K562 (cell line): Measurements from ENCODE around the gene SLMAP. TPM values are rescaled to one million over a fixed set of nuclear protein-coding genes. Genes with fewer than 3 reads are reported as not detected.

Experiments
- ATAC-seq: fragments of 200-7000 bp; cut with Tn5 transposase; 3 replicates; pipeline ENCODE4 v1.9.1; 2020; ENCODE audit warnings: moderate library complexity
- BruUV-seq: library from RNA; stranded (reverse); fragments of 400-500 nt; replicated peaks from 2 replicates; lab custom pipeline; 2021; lab: Mats Ljungman, UMichigan
- CTCF ChIA-PET: fragments of 300-600 bp; formaldehyde crosslinking; extraction: SDS; loops from one replicate; lab custom pipeline; 2021; ENCODE audit warnings: low intra/inter-chr PET ratio; lab: Yijun Ruan, JAX
- POLR2A ChIA-PET: fragments of 300-600, 350-650 bp; sonication (Branson Sonifier 250); formaldehyde crosslinking; extraction: SDS; loops from one replicate; lab custom pipeline; 2021; ENCODE audit warnings: antibody characterized with exemption, inconsistent platforms; lab: Yijun Ruan, JAX
- DNase-seq, 4 experiments: peaks; one replicate each; pipeline versions ENCODE4 v3.0.0 to v3.0.0-alpha.2; 2011 to 2018; ENCODE audit warnings: low spot score in 3 of 4, mixed read lengths in 3 of 4; ENCODE audit errors: extremely low read depth in 1 of 4
- FAIRE-seq: peaks from 2 replicates; lab custom pipeline; 2011; peaks lifted over from hg19 to GRCh38; lab: Jason Lieb, UNC
- H2AFZ ChIP-seq: 2 replicates; pipeline ENCODE4 v1.6.0; 2011; ENCODE audit warnings: low read depth, low read length, control low read depth, inconsistent platforms
- H3K27ac ChIP-seq: fragments of 200-600 bp; 3 replicates; pipeline ENCODE4 v1.8.0; 2011; ENCODE audit warnings: low read depth, mild to moderate bottlenecking, control low read depth, inconsistent platforms, low read length, moderate library complexity, mixed read lengths; ENCODE audit errors: extremely low read depth
- H3K27me3 ChIP-seq, 2 experiments: fragments of 300-600 bp in 1 of 2; 2 replicates in 1 of 2; 3 replicates in 1 of 2; pipeline versions ENCODE4 v1.6.0 to v1.8.0; 2011; ENCODE audit warnings: inconsistent platforms in 2 of 2, low read length in 2 of 2, mild to moderate bottlenecking in 1 of 2, mixed read lengths in 1 of 2, moderate library complexity in 1 of 2; ENCODE audit not compliant: control insufficient read depth in 2 of 2, insufficient read depth in 2 of 2
- H3K36me3 ChIP-seq: fragments of 300-600 bp; 3 replicates; pipeline ENCODE4 v1.8.0; 2011; ENCODE audit warnings: mild to moderate bottlenecking, low read length, inconsistent platforms; ENCODE audit not compliant: control insufficient read depth, insufficient read depth
- H3K4me1 ChIP-seq, 2 experiments: fragments of 200-600 bp in 1 of 2; replicated peaks in 1 of 2; 2 replicates in 1 of 2; 3 replicates in 1 of 2; pipeline versions ENCODE4 v1.5.1 to v1.8.0; 2011; ENCODE audit warnings: inconsistent platforms in 2 of 2, low read length in 2 of 2, mild to moderate bottlenecking in 1 of 2, mixed read lengths in 1 of 2, moderate library complexity in 1 of 2; ENCODE audit not compliant: control insufficient read depth in 2 of 2, insufficient read depth in 2 of 2
- H3K4me2 ChIP-seq: 2 replicates; pipeline ENCODE4 v1.6.1; 2011; ENCODE audit warnings: low read length, control low read depth, inconsistent platforms, mixed read lengths; ENCODE audit not compliant: insufficient read depth
- H3K4me3 ChIP-seq: fragments of 200-600 bp; sonication (generic), shearing (Covaris generic); 2 replicates; pipeline ENCODE4 v1.5.1; 2016; ENCODE audit warnings: control low read depth, inconsistent platforms
- H3K79me2 ChIP-seq: fragments of 200-600 bp; 3 replicates; pipeline ENCODE4 v1.8.0; 2011; ENCODE audit warnings: low read length, inconsistent platforms; ENCODE audit not compliant: control insufficient read depth, insufficient read depth
- H3K9ac ChIP-seq, 2 experiments: 2 replicates each; pipeline versions ENCODE4 v1.6.0 to v1.6.1; 2011; ENCODE audit warnings: low read depth in 2 of 2, low read length in 2 of 2, control low read depth in 1 of 2, inconsistent platforms in 1 of 2, mild to moderate bottlenecking in 1 of 2, mixed read lengths in 1 of 2; ENCODE audit not compliant: insufficient read depth in 1 of 2
- H3K9me1 ChIP-seq: one replicate; pipeline ENCODE4 v1.6.0; 2011; ENCODE audit warnings: inconsistent platforms, mild to moderate bottlenecking, low read length, moderate library complexity; ENCODE audit not compliant: control insufficient read depth, insufficient read depth
- H3K9me3 ChIP-seq: replicated peaks from 2 replicates; pipeline ENCODE4 v1.5.1; 2011; ENCODE audit warnings: low read depth, low read length, inconsistent platforms; ENCODE audit not compliant: control insufficient read depth, insufficient read depth
- H4K20me1 ChIP-seq: replicated peaks from 2 replicates; pipeline ENCODE4 v1.6.1; 2011; ENCODE audit warnings: low read length, inconsistent platforms, mixed read lengths; ENCODE audit not compliant: control insufficient read depth, insufficient read depth
- CSDE1 ChIP-seq, 2 experiments: fragments of 450-650 bp; IDR thresholded peaks; 2 replicates each; pipeline ENCODE4 v1.6.1; 2016; ENCODE audit warnings: mild to moderate bottlenecking in 1 of 2
- CTCFL ChIP-seq: IDR thresholded peaks from 2 replicates; pipeline ENCODE4 v1.6.1; 2011; ENCODE audit warnings: borderline replicate concordance, low read depth, mild to moderate bottlenecking, moderate library complexity, low read length; ENCODE audit not compliant: insufficient read depth, poor library complexity, severe bottlenecking
- ETV5 ChIP-seq: sonication (generic); formaldehyde crosslinking; IDR thresholded peaks from 2 replicates; pipeline ENCODE4 v1.4.0; 2020; ENCODE audit warnings: low read depth, mild to moderate bottlenecking, missing genetic modification reagents
- FOXM1 ChIP-seq, 2 experiments: fragments of 450-650 bp in 1 of 2; sonication (generic) in 1 of 2; formaldehyde crosslinking in 1 of 2; IDR thresholded peaks; 2 replicates each; pipeline versions ENCODE4 v1.6.1 to v1.9.0; 2017 to 2022; ENCODE audit warnings: low read depth in 2 of 2, mild to moderate bottlenecking in 2 of 2, missing genetic modification reagents in 1 of 2, moderate library complexity in 1 of 2
- KDM1A ChIP-seq, 2 experiments: fragments of 450-650 bp; IDR thresholded peaks; 2 replicates each; pipeline ENCODE4 v1.6.1; 2016; ENCODE audit warnings: mild to moderate bottlenecking in 2 of 2
- RAD21 ChIP-seq, 2 experiments: fragments of 250-450 bp in 1 of 2; fragments of 450-650 bp in 1 of 2; sonication (Bioruptor Pico) in 1 of 2; formaldehyde crosslinking in 1 of 2; IDR thresholded peaks in 1 of 2; conservative IDR thresholded peaks in 1 of 2; 2 replicates each; pipeline versions ENCODE4 v1.4.0 to v1.8.0; 2020 to 2022; ENCODE audit warnings: mild to moderate bottlenecking in 2 of 2, moderate library complexity in 1 of 2
- SAFB ChIP-seq: fragments of 200-400 bp; formaldehyde crosslinking; IDR thresholded peaks from 2 replicates; pipeline ENCODE4 v1.6.1; 2017; ENCODE audit warnings: low read depth, low read length, borderline replicate concordance
- THRB ChIP-seq: fragments of 450-650 bp; formaldehyde crosslinking; conservative IDR thresholded peaks from 2 replicates; pipeline ENCODE4 v1.4.0; 2022; ENCODE audit warnings: mild to moderate bottlenecking, missing genetic modification characterization
- ZBTB26 ChIP-seq: fragments of 450-650 bp; formaldehyde crosslinking; IDR thresholded peaks from 2 replicates; pipeline ENCODE4 v1.4.0; 2022; ENCODE audit warnings: missing genetic modification characterization
- ZFP36 ChIP-seq: fragments of 150-350 bp; IDR thresholded peaks from 2 replicates; pipeline ENCODE4 v1.6.1; 2018; ENCODE audit warnings: low read length, low read depth; ENCODE audit not compliant: partially characterized antibody
- ZNF253 ChIP-seq: fragments of 250-450 bp; sonication (Bioruptor Pico); conservative IDR thresholded peaks from 2 replicates; pipeline ENCODE4 v1.6.1; 2021; ENCODE audit warnings: mild to moderate bottlenecking
- ZNF280B ChIP-seq: fragments of 250-450 bp; sonication (Bioruptor Pico); IDR thresholded peaks from 2 replicates; pipeline ENCODE4 v1.5.1; 2021; ENCODE audit warnings: mild to moderate bottlenecking
- WGBS: fragments of 100-300 bp; shearing (Covaris generic); methylation state at CpG from one replicate; pipeline ENCODE4 v1.1.6; 2016; ENCODE audit warnings: low coverage, mixed read lengths; ENCODE audit not compliant: insufficient coverage; ENCODE audit errors: missing lambda C conversion rate; 5-methylcytosine and 5-hydroxymethylcytosine counted together
- in situ Hi-C: fragments of 300-500 bp; cut with MboI; formaldehyde crosslinking; loops from 4 replicates; pipeline ENCODE4 v1.15.0; 2018; ENCODE audit warnings: inconsistent platforms, mixed read lengths
- intact Hi-C: fragments of 100-400 bp; cut with micrococcal nuclease; formaldehyde crosslinking; loops from 2 replicates; pipeline ENCODE4 v1.14.2; 2022
- polyA plus RNA-seq, 8 experiments: library from polyadenylated mRNA; depleted of rRNA in 4 of 8; stranded (reverse) in 5 of 8; unstranded in 3 of 8; fragments of >200 nt; fragmentation: Nextera tagmentation in 2 of 8; fragmentation: Illumina TruSeq in 1 of 8; extraction: Ambion mirVana in 2 of 8; extraction: Trizol in 1 of 8; gene quantifications; 2 replicates each; pipeline versions ENCODE4 v1.2.1 to v1.2.3, GENCODE V29; 2011 to 2014; ENCODE audit warnings: inconsistent platforms in 1 of 8, missing spikeins in 1 of 8
- total RNA-seq, 7 experiments: library from RNA; depleted of rRNA in 6 of 7; stranded (reverse); fragments of >200 nt in 6 of 7; fragmentation: Illumina TruSeq in 2 of 7; extraction: Trizol in 2 of 7; gene quantifications; 2 replicates each; pipeline versions ENCODE4 v1.2.1 to v1.2.3, GENCODE V29; 2011 to 2021; ENCODE audit warnings: low replicate concordance in 1 of 7

The SLMAP gene
- total and polyA plus RNA-seq, 9 of the 15 experiments (the other 6 are each of a cell fraction or from before 2014, with no cell fraction given): 12.1 to 50.7 (median 28.3) TPM

- TF ChIP-seq CTCFL (no peak), FOXM1 (IDR thresholded peaks at IDR 0.05; ENCODE audit: low read depth) (no peak), FOXM1 (CRISPR knock-in tag; IDR thresholded peaks at IDR 0.05; ENCODE audit: low read depth) (no peak), ZFP36 (no peak), ETV5 (CRISPR knock-in tag) (no peak)
- TF ChIP-seq, all 486 proteins: peak for 0
These were observed 11.0 kb upstream of the SLMAP start (continued) for GRCh38 chr3:57745101-57745500.

- no peak overlapping the region for H2AFZ ChIP-seq
- FAIRE-seq: no peak
- 32% methylated on average over 10 of the region's 17 CpGs for WGBS
- no peaks in the 10 kb centered on the region for H3K79me2 ChIP-seq
- ChIA-PET POLR2A (interaction anchor here (0.6 kb wide), 1 partner anchor 710 kb away, joined by 3 read pairs; no protein-coding TSS in a partner anchor), CTCF (no interaction called here)
- no peak overlapping the region for H3K27ac ChIP-seq
- H4K20me1 ChIP-seq: no peaks in the 10 kb centered on the region
- no peaks in the 10 kb centered on the region for H3K9me3 ChIP-seq
- BruUV-seq: no TSS peak
- intact Hi-C loops: no loop called here
- no peak overlapping the region for H3K4me3 ChIP-seq
- H3K9me1 ChIP-seq: no peaks in the 10 kb centered on the region
- H3K4me2 ChIP-seq: no peak overlapping the region
- H3K36me3 ChIP-seq: no peaks in the 10 kb centered on the region
- no peaks in the 10 kb centered on the region for H3K27me3 ChIP-seq
- H3K9ac ChIP-seq: no peak overlapping the region
- ATAC-seq: no peak
- no peak for DNase-seq
- H3K4me1 ChIP-seq: peaks cover 0 to 4% of the 10 kb centered on the region in 2 experiments; a peak in 1 of 5 replicates
- in situ Hi-C loops: no loop called here
- no peak for TF ChIP-seq ZNF280B (CRISPR knock-in tag)
- no peak for TF ChIP-seq RAD21 (CRISPR knock-in tag; conservative IDR thresholded peaks at IDR 0.05 in 1 of 2, IDR thresholded peaks at IDR 0.05 in 1 of 2)
- TF ChIP-seq CSDE1 (IDR thresholded peaks at IDR 0.05): no peak
- no peak for TF ChIP-seq THRB (CRISPR knock-in tag)
- peak; percentile 21 to 37; a peak in 2 of 4 replicates for TF ChIP-seq KDM1A (IDR thresholded peaks at IDR 0.05)
- TF ChIP-seq SAFB: no peak
- TF ChIP-seq ZBTB26: no peak
- TF ChIP-seq ZNF253: no peak
These were observed 9.7 kb upstream of the SLMAP start for GRCh38 chr3:57746156-57747010.
